ENCODE data around the gene SNRNP25.
A peak's percentile ranks its signal among the peaks of the same experiment; 100 is the strongest.
"Not testable (repeated sequence)": the region's sequence is repeated elsewhere in the genome, so short reads cannot be mapped to it uniquely, and the experiment has no call there.

Gene SNRNP25

DNA sequence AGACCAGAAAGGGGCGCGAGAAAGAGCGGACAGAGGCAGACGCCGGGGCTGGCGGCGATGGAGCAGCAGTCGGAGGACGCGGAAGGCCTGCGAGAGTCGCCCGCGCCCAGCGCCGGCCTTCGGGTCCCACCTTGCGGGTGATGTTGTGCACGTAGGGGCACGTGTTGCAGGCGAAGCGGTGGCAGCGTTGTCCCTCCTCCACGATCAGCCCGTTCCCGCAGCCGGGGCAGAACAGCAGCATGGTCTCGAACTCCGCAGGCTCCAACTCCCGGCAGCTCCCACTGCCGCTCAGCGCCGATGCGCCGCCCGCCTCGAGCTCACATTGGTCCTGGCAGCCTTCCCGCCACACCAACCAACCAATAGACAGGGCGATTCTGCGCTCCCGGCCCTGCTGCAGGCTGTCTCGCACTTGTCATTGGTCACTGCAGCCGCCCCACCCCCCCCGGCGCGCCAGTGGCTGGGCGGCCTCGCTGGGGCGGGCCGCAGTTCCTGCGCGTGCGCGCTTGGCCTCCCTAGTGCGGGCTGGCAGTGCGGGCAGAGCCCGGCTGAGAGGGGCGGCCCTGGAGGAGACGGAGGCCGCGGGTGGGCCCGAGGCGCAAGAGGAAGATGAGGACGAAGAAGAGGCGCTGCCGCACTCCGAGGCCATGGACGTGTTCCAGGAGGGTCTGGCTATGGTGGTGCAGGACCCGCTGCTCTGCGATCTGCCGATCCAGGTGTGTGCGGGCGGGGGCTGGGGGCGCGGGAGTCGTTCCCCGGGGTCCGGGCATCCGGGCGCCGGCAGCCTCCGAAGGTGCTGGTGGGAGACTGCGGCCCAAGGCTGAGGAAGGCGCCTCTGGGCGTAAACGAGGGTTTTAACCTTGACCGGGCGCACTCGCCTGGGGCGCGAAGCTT, at the start of gene SNRNP25, which contains the start of gene POLR3K:
Gene SNRNP25, plus strand, starts transcription at position 483 of the 891 bp plus-strand sequence. Its CDS starts 189 bp downstream, at position 672.
Gene POLR3K, minus strand, starts transcription at position 263 of the 891 bp plus-strand sequence. Its CDS starts 22 bp downstream, at position 241.
- DNase-seq = peak; percentile 98

DNA sequence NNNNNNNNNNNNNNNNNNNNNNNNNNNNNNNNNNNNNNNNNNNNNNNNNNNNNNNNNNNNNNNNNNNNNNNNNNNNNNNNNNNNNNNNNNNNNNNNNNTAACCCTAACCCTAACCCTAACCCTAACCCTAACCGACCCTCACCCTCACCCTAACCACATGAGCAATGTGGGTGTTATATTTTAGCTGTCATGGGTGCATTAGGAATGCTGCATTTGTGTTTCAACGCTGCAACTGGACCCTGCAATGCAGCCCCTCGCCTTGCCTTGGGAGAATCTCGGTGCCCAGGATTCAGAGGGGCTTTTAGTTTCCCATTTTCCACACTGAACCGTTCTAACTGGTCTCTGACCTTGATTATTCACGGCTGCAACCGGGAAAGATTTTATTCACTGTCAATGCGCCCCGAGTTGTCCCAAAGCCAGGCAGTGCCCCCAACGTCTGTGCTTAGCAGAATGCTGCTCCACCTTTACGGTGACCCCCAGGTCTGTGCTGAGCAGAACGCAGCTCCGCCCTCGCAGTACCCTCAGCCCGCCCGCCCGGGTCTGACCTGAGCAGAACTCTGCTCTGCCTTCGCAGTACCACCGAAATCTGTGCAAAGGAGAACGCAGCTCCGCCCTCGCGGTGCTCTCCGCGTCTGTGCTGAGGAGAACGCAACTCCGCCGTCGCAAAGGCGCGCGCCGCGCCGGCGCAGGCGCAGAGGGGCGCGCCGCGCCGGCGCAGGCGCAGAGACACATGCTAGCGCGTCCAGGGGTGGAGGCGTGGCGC, 43.5 kb upstream of the SNRNP25 start:
- DNase-seq = no peak

DNA sequence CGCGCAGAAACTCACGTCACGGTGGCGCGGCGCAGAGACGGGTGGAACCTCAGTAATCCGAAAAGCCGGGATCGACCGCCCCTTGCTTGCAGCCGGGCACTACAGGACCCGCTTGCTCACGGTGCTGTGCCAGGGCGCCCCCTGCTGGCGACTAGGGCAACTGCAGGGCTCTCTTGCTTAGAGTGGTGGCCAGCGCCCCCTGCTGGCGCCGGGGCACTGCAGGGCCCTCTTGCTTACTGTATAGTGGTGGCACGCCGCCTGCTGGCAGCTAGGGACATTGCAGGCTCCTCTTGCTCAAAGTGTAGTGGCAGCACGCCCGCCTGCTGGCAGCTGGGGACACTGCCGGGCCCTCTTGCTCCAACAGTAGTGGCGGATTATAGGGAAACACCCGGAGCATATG, 42.9 kb upstream of the SNRNP25 start:
- DNase-seq = peak; percentile 62

DNA sequence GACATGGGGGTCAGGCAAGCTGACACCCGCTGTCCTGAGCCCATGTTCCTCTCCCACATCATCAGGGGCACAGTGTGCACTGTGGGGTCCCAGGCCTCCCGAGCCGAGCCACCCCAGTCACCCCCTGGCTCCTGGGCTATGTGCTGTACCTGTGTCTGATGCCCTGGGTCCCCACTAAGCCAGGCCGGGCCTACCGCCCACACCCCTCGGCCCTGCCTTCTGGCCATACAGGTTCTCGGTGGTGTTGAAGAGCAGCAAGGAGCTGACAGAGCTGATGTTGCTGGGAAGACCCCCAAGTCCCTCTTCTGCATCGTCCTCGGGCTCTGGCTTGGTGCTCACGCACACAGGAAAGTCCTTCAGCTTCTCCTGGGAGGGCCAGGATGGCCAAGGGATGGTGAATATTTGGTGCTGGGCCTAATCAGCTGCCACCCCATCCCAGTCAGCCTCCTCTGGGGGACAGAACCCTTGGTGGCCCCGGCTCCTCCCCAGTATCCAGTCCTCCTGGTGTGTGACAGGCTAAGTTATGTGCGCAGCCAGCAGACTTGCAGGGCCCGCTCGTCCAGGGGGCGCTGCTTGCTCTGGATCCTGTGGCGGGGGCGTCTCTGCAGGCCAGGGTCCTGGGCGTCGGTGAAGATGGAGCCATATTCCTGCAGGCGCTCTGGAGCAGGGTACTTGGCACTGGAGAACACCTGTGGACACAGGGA, 36.4 kb upstream of the SNRNP25 start:
- DNase-seq = not testable (repeated sequence)

DNA sequence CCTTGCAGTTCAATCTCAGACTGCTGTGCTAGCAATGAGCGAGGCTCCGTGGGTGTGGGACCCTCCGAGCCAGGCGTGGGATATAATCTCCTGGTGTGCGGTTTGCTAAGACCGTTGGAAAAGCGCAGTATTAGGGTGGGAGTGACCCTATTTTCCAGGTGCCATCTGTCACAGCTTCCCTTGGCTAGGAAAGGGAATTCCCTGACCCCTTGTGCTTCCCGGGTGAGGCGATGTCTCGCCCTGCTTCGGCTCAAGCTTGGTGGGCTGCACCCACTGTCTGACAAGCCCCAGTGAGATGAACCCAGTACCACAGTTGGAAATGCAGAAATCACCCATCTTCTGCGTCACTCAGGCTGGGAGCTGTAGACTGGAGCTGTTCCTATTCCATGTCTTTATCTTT, 32.7 kb upstream of the SNRNP25 start:
- not testable (repeated sequence) for DNase-seq

DNA sequence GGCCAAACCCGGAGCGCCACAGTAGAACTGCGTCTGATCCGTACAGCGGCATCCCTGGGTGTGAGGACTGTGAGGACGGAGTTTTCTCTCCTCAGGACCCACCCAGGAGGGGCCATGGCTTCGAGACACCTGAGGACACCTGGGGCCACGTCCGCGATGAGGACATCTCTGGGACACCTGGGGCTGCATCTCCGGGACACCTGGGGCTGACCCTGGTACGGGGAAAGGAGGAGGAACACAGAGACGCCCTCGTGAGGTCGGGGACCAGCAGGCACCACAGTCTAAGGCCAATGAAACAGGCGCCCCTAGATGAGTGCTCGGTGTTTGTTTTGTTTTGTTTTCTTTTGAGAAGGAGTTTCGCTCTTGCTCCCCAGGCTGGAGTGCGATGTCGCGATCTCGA, 29.5 kb upstream of the SNRNP25 start:
- not testable (repeated sequence) for DNase-seq

DNA sequence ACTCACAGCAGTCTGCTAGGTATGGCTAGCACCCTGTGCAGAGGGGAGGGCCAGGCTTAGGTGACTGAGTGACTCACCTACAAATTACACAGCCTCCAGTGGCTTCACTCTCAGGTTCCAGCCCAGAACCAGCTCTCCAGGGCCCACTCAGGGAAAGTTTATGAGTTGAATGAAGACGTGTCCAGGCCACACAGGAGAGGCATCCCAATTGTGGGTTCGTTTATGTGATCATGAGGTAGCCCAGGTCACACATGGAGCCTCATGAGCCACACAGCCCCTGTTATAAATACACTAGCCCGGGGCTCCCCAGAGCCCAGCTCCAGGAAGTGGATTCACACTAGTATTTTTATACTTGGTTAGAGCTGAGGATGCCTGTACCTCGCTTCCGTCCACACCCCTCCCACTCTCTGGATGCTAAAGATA, 27.7 kb upstream of the SNRNP25 start:
- not testable (repeated sequence) for DNase-seq

DNA sequence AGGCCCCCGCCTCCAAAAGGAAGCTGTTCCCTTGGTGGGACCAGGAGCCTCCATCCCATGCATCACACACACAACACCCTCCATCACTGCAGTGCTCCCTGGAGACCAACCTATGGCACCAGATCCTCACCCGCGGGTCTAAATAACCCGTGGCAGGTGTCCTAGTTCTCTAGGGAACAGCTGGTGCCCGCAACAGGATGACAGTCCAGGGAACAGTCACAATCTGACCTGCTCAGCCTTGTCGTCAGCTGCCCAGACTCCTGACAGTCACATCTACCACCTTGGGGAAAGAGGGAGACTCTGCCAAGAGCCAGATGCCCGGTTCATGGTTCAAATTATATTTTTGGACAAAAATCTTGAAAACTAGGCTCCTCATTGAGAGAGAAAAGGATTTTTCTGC, 23.0 kb upstream of the SNRNP25 start:
- DNase-seq = not testable (repeated sequence)

DNA sequence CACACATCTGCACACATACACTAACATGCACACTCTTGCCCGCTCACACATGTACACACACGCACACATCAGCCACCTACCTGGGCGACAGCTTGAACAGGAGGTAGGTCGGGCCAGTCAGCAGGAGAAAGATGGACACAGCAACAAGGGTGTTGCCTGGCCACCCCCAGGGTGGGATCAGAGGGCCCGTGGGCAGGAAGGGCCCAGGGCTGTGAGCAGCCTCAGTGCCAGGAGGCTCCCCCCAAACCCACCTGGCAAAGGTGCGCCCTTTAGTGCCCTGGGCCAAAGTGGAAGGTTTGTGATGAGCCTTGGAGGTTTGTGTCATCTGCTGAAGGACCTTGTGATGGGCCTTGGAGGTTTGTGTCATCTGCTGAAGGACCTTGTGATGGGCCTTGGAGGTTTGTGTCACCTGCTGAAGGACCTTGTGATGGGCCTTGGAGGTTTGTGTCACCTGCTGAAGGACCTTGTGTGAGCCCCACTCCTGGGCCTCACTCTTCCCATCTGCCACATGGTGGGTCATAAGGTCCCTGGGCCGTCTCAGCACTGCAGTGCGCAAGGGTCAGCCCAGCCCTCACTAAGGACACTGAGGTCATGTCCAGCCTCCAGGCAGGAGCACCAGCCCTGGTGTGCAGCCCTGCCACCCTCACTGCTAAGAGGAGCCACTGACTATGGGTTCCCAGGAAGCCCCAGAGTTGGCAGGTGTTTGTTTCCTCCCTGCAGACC, 20.3 kb upstream of the SNRNP25 start:
- DNase-seq = not testable (repeated sequence)

DNA sequence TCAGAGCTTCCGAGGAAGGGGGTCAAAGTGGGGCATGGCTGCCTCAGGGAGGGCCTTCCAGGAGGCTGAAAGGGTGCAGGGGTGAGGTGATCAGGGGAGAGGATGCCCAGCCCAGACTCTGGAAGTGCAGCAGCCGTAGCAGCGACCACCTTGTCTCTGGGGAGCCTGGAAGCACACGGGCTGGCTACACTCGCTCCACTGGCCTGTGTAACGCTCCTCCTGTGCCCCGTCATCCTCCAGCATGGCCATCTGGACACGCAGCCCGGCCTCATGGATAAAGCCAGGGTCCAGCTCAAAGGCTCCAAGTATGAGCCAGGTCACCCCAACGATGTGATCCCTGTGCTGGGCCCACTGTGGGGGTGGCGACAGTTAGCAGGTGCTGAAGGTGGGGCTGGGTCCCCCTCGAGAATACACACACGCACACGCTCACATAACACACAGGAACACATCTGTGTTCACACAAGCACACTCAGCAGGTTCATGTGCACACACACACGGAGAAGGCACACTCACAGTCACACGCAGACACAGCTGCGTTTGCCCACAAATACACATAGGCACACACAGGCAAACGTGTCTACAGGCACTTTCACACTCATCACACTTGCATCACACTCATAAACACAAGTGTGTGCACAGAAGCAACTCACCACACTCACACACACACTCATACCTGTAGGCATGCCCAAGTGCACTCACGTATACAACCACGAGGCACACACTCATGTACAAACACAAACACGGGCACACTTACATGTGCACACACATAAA, 19.6 kb upstream of the SNRNP25 start:
- no peak for DNase-seq

DNA sequence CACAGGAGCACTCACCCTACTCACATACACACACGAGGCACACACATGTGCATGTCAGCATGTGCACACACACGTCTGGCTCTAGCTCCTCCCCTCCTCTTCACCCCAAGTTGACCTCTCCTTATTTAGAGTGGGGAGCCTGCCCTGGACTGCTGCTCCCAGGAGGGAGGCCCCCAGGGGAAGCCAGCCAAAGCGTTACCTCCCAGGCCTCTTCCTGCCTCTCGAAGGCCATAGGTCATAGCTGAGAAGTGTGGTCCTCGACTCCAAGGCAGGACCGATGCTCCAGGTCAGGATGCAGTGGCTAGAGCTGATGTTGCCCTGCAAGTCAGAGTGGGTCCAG, 19.0 kb upstream of the SNRNP25 start:
- no peak for DNase-seq

DNA sequence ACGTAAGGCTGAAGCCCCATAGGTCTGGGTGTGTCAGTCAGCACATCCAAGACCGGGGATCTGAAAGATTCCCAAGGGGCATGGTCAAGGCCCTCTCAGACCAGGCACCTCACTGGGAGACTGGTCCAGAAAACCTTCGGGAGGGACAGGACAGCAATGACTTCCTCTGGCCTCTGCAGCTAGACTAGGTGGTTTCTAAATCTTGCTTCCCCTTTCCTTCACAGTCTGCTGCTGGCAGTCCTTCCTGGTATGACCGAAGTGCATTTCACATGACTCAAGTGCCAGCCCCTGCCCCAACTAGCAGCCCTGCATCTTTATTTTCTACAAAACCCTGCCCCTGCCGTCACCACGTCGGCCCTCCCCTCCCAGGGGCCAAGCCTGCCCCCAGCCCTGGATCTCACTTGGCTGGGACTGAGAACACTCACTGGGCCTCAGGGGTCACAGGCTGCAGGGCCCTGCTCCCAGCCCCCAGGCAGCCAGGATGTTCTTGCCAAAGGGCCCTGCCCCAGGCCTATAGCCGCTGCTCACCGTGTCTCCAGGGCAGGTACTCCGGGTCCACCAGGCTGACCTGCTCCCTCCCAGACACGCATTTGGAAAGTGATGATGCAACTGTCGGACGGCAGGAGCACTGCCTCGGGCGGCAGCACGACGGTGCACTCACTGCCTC, 18.5 kb upstream of the SNRNP25 start:
- no peak for DNase-seq

DNA sequence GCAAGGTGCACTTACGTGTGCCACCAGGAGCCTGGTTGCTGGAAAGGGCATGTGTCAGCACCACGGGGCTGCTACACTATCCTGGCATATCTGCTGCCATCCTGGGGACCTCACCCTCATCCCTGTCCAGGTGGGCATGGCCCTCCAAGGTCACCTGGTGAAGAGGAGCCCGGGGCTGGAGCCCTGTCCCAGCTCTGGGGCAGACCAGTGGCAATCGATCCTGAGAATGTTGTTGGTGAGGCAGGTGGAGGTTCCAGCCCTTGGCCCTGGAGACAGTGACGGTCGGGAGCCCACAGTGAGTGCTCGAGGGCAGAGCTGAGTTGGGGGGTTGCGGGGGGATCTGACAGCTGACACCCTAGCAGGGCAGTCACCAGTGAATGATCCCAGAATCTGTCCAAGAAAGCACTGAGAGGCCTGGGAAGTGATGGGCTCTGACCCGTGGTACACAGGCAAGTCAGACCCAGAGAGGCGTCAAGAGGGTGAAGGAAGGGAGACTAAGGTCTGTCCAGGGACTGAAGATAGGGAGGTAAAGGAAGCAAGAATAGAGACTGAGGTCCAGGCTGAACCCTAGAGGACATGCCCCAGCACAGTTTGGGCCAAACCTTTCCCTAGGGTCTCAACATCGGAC, 17.8 kb upstream of the SNRNP25 start:
- DNase-seq = no peak

DNA sequence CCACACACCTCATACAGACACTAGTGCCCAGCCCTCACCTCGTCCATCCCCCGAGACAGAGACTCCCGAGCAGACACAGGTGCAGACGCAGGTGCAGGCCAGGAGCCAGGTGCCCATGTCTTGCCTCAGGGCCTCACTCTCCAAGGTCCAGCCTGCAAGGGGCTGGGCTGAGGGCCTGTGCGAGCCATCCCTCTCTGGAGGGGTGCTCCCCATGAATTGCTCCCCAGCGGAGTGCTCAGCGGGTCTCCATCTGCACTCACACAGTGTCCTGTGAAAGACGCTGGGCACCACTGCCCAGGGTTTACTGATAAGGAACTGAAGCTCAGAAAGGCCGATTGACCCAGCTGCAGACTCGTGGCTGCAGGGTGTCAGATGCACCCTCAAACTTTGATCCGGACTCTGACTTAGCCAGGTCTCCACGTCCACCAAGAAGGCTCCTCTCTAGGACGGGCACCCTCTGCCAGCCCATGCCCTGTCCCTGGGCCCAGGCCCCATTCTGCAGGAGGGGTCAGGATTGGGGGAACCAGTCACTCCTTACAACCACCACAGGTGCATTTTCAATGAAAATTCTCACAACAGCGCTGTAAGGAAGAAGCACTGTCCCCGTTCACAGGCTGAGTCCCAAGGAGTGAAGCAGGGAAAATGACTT, 17.2 kb upstream of the SNRNP25 start:
- no peak for DNase-seq

DNA sequence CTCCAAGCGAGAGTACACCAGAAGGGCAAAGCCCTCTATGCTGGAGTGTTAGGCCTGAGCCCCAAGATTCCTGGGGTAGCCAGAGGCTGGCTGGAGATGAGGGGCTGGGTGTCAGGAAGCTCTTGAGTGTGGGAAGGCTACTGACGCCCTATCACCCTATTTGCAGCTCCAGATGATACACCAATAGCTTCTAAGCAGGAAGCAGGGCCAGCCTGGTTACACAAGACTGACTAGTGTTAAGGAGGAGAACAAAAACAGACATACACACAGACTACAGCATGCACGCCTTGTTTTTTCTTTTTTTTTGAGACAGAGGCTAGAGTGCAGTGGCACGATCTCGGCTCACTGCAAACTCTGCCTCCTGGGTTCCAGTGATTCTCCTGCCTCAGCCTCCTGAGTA, 16.1 kb upstream of the SNRNP25 start:
- no peak for DNase-seq

DNA sequence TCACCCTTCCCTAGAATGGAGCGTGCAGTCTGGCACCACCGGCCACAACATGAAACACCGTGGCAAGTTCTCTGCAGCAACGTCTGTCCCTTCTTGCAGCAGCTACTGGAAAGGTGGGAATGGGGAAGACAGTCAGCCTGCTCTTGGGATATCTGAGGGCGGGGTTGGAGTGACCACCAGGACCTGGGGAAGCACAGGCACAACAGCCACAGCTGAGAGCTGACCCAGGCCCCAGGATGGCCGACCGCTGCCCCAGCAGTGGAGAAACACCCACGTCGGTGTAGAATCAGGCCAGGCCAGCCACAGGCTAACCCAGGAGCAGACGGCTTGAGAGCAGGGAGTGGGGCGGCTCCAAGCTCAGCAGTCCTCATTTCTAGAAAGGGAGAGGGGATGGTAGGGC, 15.4 kb upstream of the SNRNP25 start:
- DNase-seq = not testable (repeated sequence)

DNA sequence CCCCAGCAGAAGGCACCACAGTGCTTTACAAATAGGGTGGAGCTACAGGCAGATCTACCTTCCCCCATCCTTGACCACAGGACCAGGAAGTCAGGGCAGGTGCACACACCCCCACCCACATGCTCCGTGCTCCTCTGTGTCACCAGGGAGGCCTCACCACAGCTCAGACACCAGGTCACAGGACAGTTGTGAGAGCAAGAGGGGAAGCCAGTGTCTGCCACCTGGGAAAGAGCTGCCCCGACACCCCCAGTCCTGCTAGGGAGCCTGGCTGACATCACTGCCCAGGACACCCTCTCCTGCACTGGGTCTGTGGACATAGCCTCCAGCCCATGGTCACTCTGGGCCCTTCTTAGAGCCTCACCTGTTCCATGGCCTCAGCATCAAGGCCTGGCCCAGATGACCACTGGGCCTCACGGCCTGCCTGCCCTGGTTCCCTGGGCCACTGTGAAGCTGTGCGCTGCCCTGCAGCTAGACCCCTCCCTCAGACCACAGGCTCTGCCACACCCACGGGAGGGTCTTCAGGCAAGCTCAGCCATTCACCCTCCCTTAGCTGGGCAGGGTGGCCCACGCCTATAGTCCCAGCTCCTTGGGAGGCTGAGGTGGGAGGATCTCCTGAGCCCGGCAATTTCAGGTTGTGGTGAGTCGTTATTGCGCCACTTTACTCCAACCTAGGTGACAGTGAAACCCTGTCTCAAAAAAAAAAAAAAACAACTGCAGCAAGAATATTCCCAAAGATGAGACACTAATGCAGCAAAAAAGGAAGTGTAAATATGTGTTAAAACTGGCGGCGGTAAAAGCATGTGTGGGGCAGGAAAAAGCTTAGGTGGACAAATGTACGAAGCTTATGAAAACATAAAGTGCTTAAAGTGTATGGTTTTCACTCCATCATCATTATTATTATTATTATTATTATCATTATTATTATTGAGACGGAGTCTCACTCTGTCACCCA, 14.4 kb upstream of the SNRNP25 start:
- DNase-seq = peak; percentile 81

DNA sequence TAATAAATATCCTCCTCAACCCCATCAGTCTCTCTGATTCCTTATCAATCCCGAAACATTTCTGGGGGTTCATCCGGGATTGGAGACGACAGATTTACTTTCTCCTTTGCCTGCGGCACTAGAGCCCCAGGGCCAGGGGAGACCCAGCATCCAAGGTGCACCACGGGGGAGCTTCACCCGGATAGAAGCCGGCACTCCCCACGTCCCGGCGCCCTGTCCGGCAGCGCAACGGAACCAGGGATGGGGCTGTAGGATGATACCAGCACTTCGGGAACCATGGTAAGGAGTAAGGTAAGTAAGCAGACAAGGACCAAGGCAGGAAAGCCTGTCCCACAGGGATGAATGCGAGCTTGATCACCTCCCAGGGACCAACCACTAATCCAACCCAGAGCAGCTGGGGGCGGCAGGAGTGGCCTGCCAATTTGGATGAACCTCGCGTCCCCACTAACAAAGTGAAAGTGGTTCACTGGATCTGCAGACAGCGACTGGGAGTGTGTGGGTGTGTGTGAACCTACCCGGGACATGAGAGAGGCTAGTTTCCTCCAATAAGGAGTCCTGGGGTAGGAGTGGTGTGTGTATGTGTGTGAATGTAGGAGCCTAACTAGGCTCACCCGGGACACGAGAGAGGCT, 12.1 kb upstream of the SNRNP25 start:
- no peak for DNase-seq

Data from NCI-H2029 (cell line).